GM18873 (cell line): ENCODE measurements around the gene OR2H1.
"Not testable (repeated sequence)": the region's sequence is repeated elsewhere in the genome, so short reads cannot be mapped to it uniquely, and the experiment has no call there.

Experiments used
- ATAC-seq: cut with Tn5 transposase; IDR thresholded peaks from one replicate; pipeline ENCODE4 v1.9.1; 2021; ENCODE audit warnings: mild to moderate bottlenecking, moderate library complexity, moderate number of reproducible peaks; ENCODE audit not compliant: unreplicated experiment, low FRiP score

OR2H1 gene

DNA sequence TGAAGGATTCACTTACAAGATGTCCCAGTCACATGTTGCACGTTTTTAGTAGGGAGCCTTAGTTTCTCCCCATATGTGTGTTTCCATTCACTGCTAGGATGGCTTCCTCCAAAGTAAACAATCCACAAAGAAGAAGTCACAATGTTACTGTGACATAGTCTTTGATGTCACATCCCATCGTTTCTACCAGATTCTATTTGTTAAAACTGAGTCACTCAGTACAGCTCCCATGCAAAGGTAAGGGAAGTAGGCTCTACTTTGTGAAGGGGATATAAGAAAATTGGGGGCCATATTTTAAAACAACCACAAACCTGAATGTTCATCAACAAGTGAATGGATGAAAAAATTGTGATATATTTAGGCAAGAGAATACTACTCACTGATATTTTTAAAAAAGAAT lies at the start of gene OR2H1, which contains the start of gene OR11A1:
TSS of gene OR2H1 (plus strand) at position 185 of the 400 bp plus-strand sequence. CDS start 4,615 bp downstream, outside the sequence.
TSS of gene OR11A1 (minus strand) at position 101 of the 400 bp plus-strand sequence. CDS start 29,430 bp downstream, outside the sequence.
- no peak for ATAC-seq

DNA sequence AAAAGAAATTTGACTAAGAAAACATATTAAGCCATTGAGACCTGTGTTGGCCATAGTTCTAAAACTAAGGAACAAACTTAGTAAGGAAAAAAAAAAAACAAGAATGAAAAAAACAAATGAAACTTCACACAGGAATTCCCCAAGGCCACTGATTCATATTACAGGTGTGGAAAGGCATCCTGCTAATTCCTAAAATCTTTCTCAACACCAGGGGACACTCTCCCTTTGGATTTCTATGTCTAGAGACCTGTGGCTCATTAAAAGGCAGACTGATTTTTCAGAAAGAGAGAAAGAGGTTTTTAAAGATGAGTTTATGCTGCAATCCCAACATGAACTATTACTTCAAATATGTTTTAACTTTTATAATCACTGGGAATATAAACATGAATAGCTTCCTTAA lies 42.4 kb upstream of the OR2H1 start, which contains the start of gene OR12D1:
TSS of gene OR12D1 (plus strand) at position 341 of the 400 bp plus-strand sequence.
- ATAC-seq, result no peak

DNA sequence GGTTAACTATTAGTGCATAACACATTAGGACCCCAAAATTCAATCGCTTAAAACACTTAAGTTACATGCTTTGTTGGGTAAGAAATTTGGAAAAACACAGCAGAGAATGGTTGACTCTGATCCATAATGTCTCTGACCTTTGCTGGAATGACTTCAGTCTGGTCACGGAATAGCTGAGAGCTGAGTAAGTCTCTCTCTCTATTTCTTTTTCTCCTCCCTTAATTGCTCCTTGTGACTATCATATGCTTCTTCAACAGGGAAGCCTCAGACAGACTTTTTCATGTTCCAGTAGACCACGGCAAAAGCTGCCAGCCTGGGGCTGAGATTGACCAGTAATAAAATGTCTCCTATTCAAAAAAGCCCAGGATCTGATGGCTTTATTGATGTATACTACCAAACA lies 37.4 kb upstream of the OR2H1 start:
- ATAC-seq, result no peak

DNA sequence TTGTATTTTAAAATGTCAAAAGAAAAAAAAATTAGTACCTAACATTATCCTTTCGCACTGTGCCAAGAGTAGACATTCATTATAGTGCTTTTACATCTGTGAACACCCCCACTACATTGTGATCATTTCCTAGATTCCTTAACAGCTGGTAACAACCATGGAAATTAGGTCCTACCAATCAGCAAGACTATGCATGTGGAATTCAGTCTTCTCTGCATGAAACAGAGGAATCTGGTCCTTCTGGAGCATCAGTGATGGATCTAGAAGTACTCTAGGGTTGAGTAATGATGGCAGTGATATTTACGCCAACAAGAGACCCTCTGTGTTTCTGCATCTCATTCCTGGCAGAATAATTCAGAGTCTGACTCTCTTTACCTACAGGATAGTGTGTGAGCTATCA lies 32.8 kb upstream of the OR2H1 start:
- no peak for ATAC-seq

DNA sequence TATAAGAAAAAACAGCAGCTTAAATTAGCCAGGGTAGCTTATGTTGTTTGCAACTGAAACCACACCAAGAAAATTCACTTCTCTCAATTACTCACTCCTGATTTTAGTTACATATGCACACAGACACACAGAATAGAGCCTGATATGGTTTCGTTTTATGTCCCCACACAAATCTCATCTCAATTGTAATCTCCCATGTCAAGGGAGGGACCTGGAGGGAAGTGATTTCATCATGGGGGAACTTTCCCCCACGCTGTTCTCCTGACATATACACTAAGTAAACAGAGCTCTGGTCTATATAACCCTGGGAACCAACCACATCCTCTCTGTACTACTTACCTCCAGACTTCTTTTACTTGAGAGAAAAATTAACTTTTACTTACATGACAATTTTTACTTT lies 32.4 kb upstream of the OR2H1 start:
- ATAC-seq, result no peak

DNA sequence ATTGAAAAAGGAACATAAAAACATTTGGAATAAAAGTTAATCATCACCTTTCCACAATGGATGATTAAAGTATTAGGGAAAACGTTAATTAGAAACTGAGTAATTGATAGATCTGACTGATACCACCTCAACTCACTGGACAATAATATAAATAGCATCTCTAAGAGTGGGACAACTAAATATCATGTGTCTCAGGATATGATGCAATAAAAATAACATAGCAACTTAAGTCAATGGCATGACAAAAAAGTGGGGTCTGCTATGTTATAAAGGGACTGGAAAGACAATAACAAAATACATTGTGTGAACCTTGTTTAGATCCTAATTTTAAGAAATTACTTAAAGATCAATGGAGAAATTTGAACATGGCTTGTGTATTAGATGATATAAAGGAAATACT lies 31.9 kb upstream of the OR2H1 start:
- ATAC-seq, result no peak

DNA sequence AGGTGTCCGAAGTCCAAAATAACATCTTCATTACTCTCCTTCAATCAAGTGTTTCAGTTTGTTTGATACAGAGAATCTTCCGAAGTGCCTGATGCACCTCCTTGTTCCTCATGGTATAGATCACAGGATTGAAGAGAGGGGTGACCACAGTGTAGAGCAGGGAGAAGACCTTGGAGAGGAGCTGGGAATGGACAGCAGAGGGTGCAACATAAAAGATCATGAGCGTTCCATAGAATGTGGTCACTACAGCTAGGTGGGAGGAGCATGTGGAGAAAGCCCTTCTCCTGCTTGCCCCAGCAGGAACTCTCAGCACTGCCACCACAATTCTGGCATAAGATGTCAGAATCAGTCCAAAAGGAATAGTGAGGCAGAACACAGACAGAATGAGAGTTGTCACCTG lies 30.3 kb upstream of the OR2H1 start:
- ATAC-seq, result no peak

DNA sequence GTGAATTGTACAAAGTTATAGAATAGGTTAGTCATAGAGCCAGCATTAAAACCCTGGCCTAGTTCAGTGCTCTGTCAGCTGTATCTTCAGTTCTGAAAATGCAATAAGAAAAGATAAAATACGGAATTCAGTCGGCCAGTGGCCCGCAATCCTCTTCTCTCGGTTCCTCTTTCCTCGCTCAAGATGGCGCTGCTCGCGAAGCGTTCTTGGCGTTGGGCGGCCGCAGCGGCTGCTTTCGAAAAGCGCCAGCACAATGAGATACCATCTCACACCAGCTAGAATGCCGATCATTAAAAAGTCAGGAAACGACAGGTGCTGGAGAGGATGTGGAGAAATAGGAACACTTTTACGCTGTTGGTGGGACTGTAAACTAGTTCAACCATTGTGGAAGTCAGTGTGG lies 20.2 kb upstream of the OR2H1 start:
- ATAC-seq, result not testable (repeated sequence)

DNA sequence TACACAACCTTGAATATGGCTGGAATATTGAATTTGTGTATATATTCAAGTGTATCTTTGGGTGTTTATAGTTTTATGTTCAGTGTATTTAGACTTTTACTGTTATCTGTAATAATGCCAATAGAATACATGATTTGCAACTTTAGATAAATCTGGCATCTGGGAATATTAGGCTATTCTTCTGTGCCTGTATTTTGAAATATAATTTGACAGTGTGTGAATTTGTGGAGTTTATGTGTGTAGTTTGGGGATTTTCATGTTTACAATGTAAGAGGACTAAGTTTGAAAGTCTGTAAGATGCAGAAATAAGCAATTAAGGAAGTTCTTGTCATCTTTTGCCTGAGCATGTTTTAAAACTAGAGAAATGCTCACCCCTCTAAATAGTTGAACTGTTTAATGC lies 17.9 kb upstream of the OR2H1 start, which contains the start of gene OR10C1:
TSS of gene OR10C1 (plus strand) at position 301 of the 400 bp plus-strand sequence. CDS start 710 bp downstream, outside the sequence.
- ATAC-seq, result no peak

DNA sequence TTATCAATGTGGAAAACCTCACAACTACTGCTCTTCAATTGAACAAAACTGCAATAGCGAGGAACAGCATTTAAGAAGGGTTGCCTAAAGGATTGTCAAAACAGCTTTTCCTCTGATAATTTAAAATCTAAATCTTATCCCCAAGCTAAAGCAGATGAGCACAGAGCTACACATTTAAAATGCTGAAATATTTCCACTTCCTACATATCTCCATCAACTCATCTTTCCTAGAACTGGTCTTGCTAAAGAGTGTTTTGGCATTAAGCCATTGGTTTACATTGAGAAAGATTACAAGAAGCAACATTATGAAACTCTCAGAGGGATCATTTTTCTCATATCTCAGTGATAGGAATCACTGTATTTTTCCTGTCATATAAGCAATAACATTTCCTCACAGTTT lies 14.2 kb upstream of the OR2H1 start:
- no peak for ATAC-seq

DNA sequence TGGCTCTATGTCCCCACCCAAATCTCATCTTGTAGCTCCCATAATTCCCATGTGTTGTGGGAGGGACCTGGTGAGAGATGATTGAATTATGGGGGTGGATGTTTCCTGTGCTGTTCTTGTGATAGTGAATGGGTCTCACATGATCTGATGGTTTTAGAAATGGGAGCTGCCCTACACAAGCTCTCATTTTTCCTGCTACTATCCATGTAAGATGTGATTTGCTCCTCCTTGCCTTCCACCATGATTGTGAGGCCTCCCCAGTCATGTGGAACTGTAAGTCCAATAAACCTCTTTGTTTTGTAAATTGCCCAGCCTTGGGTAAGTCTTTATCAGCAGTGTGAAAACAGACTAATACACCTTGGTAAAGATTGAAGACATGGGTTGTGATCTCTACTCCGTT lies 12.9 kb upstream of the OR2H1 start:
- ATAC-seq, result not testable (repeated sequence)

DNA sequence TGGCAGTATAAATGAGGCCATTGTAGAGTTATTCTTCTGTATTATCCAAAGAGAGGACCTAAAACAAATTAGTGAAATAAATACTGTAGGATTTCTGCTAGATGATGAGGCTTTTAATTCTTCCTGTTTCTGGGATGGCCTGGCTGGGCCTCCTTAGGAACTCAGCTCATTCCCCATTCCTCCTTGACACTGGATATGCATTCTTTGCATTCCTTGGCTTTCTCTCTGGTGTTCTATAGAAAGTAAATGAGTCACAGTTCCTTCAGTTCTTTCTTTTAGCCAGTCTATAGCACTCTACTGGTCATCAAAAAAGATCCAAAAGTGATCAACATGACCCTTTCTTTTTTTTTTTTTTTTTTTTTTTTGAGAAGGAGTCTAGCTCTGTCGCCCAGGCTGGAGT lies 9.3 kb upstream of the OR2H1 start:
- ATAC-seq, result no peak

DNA sequence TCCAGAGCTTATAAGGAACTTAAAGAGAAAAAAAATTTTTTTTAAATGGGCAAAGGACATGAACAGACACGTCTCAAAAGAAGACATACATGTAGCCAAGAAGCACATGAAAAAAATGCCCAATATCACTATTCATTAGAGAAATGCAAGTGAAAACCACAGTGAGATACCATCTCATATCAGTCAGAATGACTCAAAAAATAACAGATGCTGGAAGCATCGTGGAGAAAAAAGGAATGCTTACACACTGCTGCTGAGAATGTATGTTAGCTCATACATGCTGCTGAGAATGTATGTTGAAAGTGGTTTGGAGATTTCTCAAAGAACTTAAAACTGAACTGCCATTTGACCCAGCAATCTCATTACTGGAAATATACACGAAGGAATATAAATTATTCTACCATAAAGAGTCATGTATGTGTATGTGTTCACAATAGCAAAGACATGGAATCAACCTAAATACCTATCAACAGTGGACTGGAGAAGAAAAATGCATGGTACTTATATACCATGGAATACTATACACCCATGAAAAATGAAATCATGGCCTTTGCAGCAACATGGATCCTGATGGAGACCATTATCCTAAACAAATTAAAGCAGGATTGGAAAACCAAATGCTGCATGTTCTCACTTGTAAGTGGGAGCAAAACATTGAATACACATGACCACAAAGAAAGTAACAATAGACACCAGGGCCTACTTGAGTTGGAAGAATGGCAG lies 5.3 kb upstream of the OR2H1 start:
- ATAC-seq, result no peak

DNA sequence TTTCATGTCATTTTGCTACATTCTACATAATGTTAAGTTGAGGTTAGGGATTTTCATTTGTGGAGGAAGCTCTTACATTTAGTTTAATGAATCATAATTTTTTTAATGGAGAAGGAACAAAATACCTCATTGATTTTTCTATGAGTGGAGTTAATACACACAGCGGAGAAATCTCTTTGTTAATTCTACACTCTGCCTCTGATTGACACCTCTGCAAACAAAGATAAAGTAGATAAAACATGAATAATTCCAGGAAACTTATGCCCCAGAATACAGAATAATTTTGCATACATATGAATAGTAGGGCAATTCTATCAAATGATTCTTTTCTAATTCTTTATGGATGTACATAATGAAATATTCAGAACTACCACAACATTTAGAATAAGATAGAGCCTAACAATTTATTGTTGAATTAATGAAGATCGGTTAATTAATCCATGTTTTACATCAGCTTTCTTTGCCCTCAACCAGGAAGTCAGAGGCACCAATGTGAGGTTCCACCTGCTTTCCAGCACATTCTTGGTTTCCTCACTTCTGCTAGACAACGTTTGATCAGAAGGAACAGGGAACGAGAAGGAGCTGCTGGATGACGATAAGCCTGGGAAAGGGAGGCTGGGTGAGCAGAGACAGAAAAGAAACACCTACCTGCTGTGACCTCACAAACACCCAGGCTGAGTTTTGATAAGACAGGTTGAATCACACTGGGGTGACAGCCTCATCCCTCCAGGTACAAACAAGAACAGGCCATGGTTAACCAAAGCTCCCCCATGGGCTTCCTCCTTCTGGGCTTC lies 4.3 kb downstream of the OR2H1 start:
- no peak for ATAC-seq

DNA sequence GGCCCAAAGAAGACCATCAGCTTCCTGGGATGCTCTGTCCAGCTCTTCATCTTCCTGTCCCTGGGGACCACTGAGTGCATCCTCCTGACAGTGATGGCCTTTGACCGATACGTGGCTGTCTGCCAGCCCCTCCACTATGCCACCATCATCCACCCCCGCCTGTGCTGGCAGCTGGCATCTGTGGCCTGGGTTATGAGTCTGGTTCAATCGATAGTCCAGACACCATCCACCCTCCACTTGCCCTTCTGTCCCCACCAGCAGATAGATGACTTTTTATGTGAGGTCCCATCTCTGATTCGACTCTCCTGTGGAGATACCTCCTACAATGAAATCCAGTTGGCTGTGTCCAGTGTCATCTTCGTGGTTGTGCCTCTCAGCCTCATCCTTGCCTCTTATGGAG lies 5.1 kb downstream of the OR2H1 start:
- no peak for ATAC-seq

DNA sequence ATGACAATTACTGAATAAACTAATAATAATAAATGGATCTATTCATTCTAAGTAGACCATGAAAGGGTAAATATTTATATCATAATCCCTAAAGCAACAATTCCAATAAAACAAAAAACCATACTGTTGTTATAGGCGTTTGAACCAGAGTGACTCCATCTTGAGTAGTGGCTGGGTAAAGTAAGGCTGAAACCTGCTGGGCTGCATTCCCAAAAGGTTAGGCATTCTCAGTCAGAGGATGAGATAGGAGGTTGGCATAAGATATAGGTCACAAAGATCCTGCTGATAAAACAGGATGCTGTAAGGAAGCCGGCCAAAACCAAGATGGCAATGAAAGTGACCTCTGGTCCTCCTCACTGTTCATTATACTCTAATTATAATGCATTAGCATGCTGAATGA lies 8.3 kb downstream of the OR2H1 start:
- ATAC-seq, result no peak

DNA sequence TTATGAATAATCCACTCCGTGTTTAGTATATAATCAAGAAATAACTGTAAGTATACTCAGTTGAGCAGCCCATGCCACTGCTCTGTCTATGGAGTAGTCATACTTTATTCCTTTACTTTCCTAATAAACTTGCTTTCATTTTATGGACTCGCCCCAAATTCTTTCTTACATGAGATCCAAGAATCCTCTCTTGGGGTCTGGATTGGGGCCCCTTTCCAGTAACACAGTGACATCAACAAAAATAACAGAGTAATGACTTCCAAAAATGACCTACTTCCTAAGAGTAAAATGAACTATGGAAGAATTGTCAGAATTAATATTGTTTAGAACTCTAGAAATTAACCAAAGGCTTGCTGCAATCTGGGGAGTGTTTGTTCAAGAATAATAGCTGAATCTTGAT lies 8.8 kb downstream of the OR2H1 start:
- no peak for ATAC-seq

DNA sequence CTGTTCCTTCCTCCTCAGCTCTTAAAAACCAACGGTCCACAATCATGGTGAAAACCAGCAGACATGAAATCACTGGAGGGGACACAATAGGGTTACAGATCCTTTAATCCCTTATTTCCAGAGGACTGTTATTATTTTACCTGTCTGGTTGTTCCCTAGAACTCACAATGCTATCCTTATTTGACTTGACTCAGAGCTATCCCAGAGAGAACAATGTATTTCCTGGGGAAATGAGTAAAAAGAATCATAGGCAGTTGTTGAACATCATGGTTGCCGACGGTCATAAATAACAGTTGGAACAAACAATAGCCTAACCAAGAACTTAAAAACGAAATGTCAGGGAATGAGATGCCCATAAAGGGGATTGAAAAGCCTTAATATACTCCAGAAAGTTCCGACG lies 9.3 kb downstream of the OR2H1 start:
- ATAC-seq, result no peak

DNA sequence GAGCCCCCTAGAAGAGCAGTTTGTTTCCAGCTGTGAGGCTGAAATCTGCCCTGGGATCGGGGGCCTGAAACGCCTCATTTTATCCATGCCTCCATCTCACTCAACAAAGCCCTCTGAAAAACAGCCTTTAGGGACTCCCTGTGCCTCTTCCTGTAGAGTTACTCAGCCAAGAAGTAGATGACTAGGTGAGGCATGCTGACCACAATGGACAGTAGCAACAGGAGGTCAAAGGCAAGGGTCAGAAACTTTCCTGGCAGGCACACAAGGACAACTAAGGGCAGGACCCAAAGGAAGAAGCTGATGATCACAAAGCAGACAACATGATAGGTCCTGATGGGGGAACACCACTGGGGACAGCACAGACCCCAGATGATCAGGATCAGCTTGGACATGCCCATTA lies 18.0 kb downstream of the OR2H1 start:
- no peak for ATAC-seq

DNA sequence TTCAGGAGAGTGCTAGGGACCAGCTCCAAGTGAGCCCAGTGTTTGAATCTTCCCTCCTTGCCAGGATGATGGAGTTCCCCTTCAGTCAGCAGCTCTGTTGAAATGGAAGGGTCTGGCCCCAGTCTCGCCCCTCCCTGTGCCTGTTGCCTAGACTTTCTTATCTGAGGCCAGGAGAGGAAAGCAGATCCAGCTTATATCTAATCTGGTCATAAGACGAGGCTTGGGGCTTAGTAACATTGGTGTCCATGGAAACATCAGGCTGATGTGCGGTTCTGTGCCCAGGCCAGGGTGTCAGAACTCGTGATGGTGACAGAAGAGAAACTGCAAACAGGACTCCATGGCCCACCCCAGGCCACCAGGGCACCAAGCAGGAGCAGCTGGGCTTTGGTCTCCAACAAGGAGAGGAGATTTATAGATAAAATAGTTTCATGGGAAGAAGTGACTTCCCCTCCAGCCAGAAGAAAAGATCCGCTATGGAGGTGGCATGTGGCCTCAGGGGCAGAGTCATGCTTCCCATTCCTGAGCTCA lies 21.0 kb downstream of the OR2H1 start:
- ATAC-seq, result no peak

DNA sequence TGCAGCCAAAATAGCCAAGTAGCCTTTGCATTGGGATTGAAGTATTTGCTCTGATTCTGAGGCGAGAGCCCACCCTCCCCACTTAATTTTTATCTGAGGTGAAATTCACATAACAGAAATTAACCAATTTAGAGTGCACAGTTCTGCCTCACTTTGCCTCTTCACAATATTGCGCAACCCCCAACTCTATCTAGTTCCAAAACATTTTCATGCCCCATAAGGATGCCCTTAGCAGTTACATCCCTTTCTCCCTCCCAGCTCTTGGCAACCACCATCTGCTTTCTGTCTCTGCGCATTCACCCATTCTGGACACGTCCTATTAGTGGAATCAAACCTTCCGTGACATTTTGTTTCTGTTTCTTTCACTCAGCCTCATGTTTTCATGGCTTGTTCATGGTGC lies 21.8 kb downstream of the OR2H1 start:
- no peak for ATAC-seq
